Endodermal cell (in vitro differentiated cells): ENCODE measurements around the gene SP6. TPM values are rescaled to one million over a fixed set of nuclear protein-coding genes. Genes with fewer than 3 reads are reported as not detected.
A peak's percentile ranks its signal among the peaks of the same experiment; 100 is the strongest.

Experiments used
- DNase-seq: peaks from one replicate; pipeline ENCODE4 v3.0.0-alpha.2; 2017
- H3K27ac ChIP-seq: 2 replicates; pipeline ENCODE4 v1.5.1; 2013; ENCODE audit warnings: mild to moderate bottlenecking, low read depth, low read length, moderate library complexity
- H3K27me3 ChIP-seq: 2 replicates; pipeline ENCODE4 v1.6.1; 2013; ENCODE audit warnings: mild to moderate bottlenecking, low read length, moderate library complexity; ENCODE audit not compliant: insufficient read depth, control insufficient read depth, poor library complexity, severe bottlenecking
- H3K36me3 ChIP-seq: 2 replicates; pipeline ENCODE4 v1.7.0; 2013; ENCODE audit warnings: mild to moderate bottlenecking, low read length, moderate library complexity; ENCODE audit not compliant: control insufficient read depth, insufficient read depth
- H3K4me1 ChIP-seq: one replicate; pipeline ENCODE4 v1.7.0; 2013; ENCODE audit warnings: low read length; ENCODE audit not compliant: control insufficient read depth, insufficient read depth
- H3K4me3 ChIP-seq: 2 replicates; pipeline ENCODE4 v1.5.1; 2013; ENCODE audit warnings: mild to moderate bottlenecking, low read length, moderate library complexity
- H3K9ac ChIP-seq: 2 replicates; pipeline ENCODE4 v1.6.1; 2013; ENCODE audit warnings: mild to moderate bottlenecking, low read length, moderate library complexity; ENCODE audit not compliant: poor library complexity, severe bottlenecking; ENCODE audit errors: extremely low read depth
- H3K9me3 ChIP-seq: 2 replicates; pipeline ENCODE4 v1.6.1; 2013; ENCODE audit warnings: mild to moderate bottlenecking, low read length, moderate library complexity; ENCODE audit not compliant: control insufficient read depth
- H3K27ac Mint-ChIP-seq: 2 replicates; pipeline ENCODE4 v1.8.0; 2020; ENCODE audit warnings: mixed read lengths
- H3K27me3 Mint-ChIP-seq: 2 replicates; pipeline ENCODE4 v1.8.0; 2021; ENCODE audit warnings: mild to moderate bottlenecking, mixed read lengths; ENCODE audit not compliant: insufficient read depth
- H3K36me3 Mint-ChIP-seq: 2 replicates; pipeline ENCODE4 v1.8.0; 2020; ENCODE audit warnings: low read depth, mixed read lengths
- H3K4me1 Mint-ChIP-seq: 2 replicates; pipeline ENCODE4 v1.8.0; 2020; ENCODE audit warnings: mixed read lengths
- H3K4me3 Mint-ChIP-seq: 2 replicates; pipeline ENCODE4 v1.8.0; 2020; ENCODE audit warnings: mild to moderate bottlenecking, moderate library complexity, mixed read lengths
- H3K9me3 Mint-ChIP-seq: 2 replicates; pipeline ENCODE4 v1.8.0; 2020; ENCODE audit warnings: mild to moderate bottlenecking, mixed read lengths
- WGBS, 2 experiments: methylation state at CpG; one replicate each; pipeline versions ENCODE4 v1.1.5 to v1.1.7; 2013; ENCODE audit warnings: missing lambda C conversion rate in 2 of 2, mixed read lengths in 1 of 2; ENCODE audit not compliant: insufficient coverage in 1 of 2, insufficient read length in 1 of 2; 5-methylcytosine and 5-hydroxymethylcytosine counted together
- total RNA-seq, 2 donors: library from RNA; stranded (reverse); fragmentation: NEBNext Ultra II Directional in 1 of 2; extraction: Animal tissue kit (Norgen Biotek cat#: 25700) in 1 of 2; gene quantifications; 2 replicates in 1 of 2; 3 replicates in 1 of 2; pipeline ENCODE4 v1.2.1, GENCODE V29; 2021
- TF ChIP-seq, protein P1 (sequence below): fragments of 200-600 bp; sonication (generic); conservative IDR thresholded peaks from 2 replicates; pipeline ENCODE4 v1.5.0; 2021; ENCODE audit warnings: antibody characterized with exemption, mild to moderate bottlenecking

The SP6 gene
- total RNA-seq, 2 donors from 2014 or later: 3.1 to 3.7 TPM

DNA sequence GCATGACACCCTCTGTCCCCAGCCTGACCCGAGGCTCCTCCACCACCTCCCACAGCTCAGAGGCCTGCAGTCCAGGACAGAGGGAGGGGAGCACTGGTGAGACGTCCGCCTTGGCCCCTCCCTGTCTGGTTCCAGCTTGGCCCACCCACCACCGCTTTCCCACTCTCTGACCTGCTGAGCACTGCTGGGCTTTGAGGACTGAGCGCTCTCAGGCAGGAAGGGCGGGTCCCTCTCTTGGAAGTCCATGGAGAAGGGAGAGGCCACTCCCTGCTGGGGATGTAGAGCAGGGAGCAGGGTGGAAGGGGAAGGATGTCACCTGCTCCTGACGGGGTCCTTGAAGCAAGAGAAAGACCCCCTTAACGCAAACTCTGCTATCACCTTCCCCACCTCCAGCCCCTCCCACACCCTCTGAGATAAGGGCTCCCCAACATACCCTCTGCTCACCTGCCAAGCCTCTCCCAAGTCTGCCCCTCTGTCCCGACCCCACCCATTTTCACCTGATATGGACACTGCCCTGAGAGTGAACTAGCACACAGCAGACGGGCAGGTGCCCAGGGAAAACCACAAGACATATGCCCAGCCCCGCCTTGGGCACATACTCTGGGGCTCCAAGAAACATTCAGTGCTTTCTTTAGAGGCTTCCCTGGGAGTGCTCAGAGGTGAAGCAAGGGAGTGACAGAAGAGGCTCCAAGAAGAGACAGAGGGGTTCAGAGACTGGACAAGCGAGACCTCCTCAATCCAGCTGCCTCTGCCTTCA is 30.8 kb downstream of the SP6 start:
- no peaks in the 10 kb centered on the region for H3K27me3 Mint-ChIP-seq
- peaks cover 31% of the 10 kb centered on the region for H3K36me3 Mint-ChIP-seq
- TF ChIP-seq, protein P1, sequence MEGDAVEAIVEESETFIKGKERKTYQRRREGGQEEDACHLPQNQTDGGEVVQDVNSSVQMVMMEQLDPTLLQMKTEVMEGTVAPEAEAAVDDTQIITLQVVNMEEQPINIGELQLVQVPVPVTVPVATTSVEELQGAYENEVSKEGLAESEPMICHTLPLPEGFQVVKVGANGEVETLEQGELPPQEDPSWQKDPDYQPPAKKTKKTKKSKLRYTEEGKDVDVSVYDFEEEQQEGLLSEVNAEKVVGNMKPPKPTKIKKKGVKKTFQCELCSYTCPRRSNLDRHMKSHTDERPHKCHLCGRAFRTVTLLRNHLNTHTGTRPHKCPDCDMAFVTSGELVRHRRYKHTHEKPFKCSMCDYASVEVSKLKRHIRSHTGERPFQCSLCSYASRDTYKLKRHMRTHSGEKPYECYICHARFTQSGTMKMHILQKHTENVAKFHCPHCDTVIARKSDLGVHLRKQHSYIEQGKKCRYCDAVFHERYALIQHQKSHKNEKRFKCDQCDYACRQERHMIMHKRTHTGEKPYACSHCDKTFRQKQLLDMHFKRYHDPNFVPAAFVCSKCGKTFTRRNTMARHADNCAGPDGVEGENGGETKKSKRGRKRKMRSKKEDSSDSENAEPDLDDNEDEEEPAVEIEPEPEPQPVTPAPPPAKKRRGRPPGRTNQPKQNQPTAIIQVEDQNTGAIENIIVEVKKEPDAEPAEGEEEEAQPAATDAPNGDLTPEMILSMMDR: no peak
- H3K4me1 Mint-ChIP-seq: peaks cover 10% of the 10 kb centered on the region
- peak overlapping the region; percentile 91 for H3K4me3 ChIP-seq
- no peak overlapping the region for H3K27ac Mint-ChIP-seq
- no peaks in the 10 kb centered on the region for H3K9me3 ChIP-seq
- no peak for DNase-seq
- 80 to 89% methylated on average over 5 to 11 of the region's 12 CpGs for WGBS, 2 experiments
- no peak overlapping the region for H3K9ac ChIP-seq
- H3K27ac ChIP-seq: no peak overlapping the region
- H3K9me3 Mint-ChIP-seq: no peaks in the 10 kb centered on the region
- H3K4me1 ChIP-seq: no peaks in the 10 kb centered on the region
- peaks cover 23% of the 10 kb centered on the region for H3K36me3 ChIP-seq
- peak overlapping the region; percentile 87 for H3K4me3 Mint-ChIP-seq
- no peaks in the 10 kb centered on the region for H3K27me3 ChIP-seq

DNA sequence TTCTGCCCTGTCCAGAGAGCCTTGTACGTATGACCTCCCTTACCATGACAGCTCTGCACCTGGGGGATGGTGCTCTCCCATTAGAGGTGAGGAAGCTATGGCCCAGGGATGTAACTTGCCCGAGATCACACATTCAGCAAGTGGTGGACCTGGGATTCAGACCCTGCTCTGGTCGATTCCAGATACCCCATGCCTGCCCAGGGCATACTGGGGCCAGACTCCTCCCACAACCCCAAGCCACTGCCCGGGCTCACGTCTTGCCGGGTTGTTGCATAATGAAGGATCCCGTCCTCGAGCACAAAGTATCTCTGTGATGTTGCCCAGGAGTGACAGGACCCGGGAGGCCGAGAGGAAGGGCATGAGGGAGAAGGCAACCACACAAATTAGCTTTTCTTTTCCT is 31.5 kb downstream of the SP6 start:
- Histone ChIP-seq H3K27ac (no peak overlapping the region), H3K27me3 (no peaks in the 10 kb centered on the region), H3K4me3 (no peak overlapping the region), H3K4me1 (no peaks in the 10 kb centered on the region), H3K9ac (no peak overlapping the region), H3K9me3 (no peaks in the 10 kb centered on the region), H3K36me3 (peaks cover 23% of the 10 kb centered on the region)
- TF ChIP-seq, protein P1: no peak
- 92 to 94% methylated on average over 2 to 10 of the region's 10 CpGs for WGBS, 2 experiments
- H3K36me3 Mint-ChIP-seq: peaks cover 29% of the 10 kb centered on the region
- H3K9me3 Mint-ChIP-seq: no peaks in the 10 kb centered on the region
- no peak overlapping the region for H3K4me3 Mint-ChIP-seq
- H3K27me3 Mint-ChIP-seq: no peaks in the 10 kb centered on the region
- peaks cover 10% of the 10 kb centered on the region for H3K4me1 Mint-ChIP-seq
- H3K27ac Mint-ChIP-seq: no peak overlapping the region
- no peak for DNase-seq

DNA sequence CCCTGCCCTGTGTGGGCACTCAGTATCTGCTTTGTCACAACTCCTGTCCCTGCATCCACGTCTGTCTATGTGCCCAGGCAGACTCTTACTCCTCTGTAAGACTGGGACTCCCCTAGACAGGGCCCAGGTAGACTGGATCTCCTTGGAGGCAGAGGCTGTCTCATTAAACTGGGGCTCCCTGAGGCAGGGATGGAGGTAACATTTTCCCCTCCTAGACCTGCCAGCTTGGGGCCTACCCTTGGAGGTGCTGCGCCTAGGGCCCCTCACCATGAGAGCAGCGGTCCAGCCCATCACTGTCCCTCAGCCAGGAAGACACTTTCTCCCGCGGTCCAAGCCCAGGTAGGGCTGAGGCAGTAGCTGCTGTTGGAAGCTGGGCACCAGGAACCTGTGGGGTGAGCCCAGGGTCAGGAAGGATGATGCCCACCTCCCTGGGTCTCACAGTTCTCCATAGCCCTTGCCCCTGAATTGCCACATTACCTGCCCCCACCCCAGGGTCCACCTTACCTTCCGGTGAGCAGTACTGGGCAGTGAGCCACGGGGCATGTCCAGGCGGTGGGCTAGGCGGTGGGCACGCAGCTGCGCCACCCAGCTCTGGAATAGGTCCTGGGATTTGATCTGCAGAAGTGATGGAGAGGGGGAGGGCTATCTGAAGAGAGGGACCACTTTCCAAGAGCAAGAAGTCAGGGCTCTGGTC is 32.8 kb downstream of the SP6 start:
- no peak overlapping the region for H3K27ac ChIP-seq
- Mint-ChIP-seq H3K27me3 (no peaks in the 10 kb centered on the region), H3K27ac (no peak overlapping the region), H3K4me3 (no peak overlapping the region), H3K9me3 (no peaks in the 10 kb centered on the region), H3K4me1 (peaks cover 10% of the 10 kb centered on the region), H3K36me3 (peaks cover 18% of the 10 kb centered on the region)
- H3K36me3 ChIP-seq: peaks cover 13% of the 10 kb centered on the region
- no peak overlapping the region for H3K4me3 ChIP-seq
- no peaks in the 10 kb centered on the region for H3K4me1 ChIP-seq
- no peaks in the 10 kb centered on the region for H3K9me3 ChIP-seq
- no peaks in the 10 kb centered on the region for H3K27me3 ChIP-seq
- DNase-seq: no peak
- no peak overlapping the region for H3K9ac ChIP-seq
- 93 to 94% methylated on average over 6 to 11 of the region's 11 CpGs for WGBS, 2 experiments
- TF ChIP-seq, protein P1: no peak
